SU-DHL-6 (cell line): ENCODE data around the gene C11orf65.

Experiments used
- CTCF ChIP-seq: fragments of 200-600 bp; sonication (generic); IDR thresholded peaks from one replicate; pipeline ENCODE4 v1.5.1; 2017; ENCODE audit warnings: antibody characterized with exemption, mild to moderate bottlenecking, low read length, moderate library complexity; ENCODE audit not compliant: insufficient read depth, poor library complexity, severe bottlenecking
- EZH2phosphoT487 ChIP-seq: fragments of 200-600 bp; sonication (generic), shearing (Covaris generic); conservative IDR thresholded peaks from 2 replicates; pipeline ENCODE4 v1.6.1; 2018; ENCODE audit warnings: mild to moderate bottlenecking, antibody characterized with exemption, low read length, moderate library complexity, mixed read lengths

- TF ChIP-seq CTCF: no peak
- TF ChIP-seq EZH2phosphoT487: no peak
Measured at GRCh38 chr11:108511851-108512474, 44.6 kb upstream of the C11orf65 start.
